Calu3 (cell line): ENCODE measurements around the gene ARPC1B. TPM values are rescaled to one million over a fixed set of nuclear protein-coding genes. Genes with fewer than 3 reads are reported as not detected.

Experiments used
- BruUV-seq: library from RNA; stranded (reverse); fragments of 400-500 nt; replicated peaks from 2 replicates; lab custom pipeline; 2021; lab: Mats Ljungman, UMichigan
- CTCF ChIA-PET: fragments of 300-600 bp; sonication (Branson Sonifier 250); formaldehyde crosslinking; loops from one replicate; lab custom pipeline; 2022; ENCODE audit warnings: antibody characterized with exemption; lab: Charles Lee
- DNase-seq: peaks from one replicate; pipeline ENCODE4 v3.0.0; 2022
- H3K27ac Mint-ChIP-seq: one replicate; pipeline ENCODE4 v1.8.0; 2022; ENCODE audit warnings: mixed read lengths; ENCODE audit not compliant: unreplicated experiment
- H3K27me3 Mint-ChIP-seq: one replicate; pipeline ENCODE4 v1.8.0; 2022; ENCODE audit warnings: mixed read lengths; ENCODE audit not compliant: unreplicated experiment
- H3K36me3 Mint-ChIP-seq: one replicate; pipeline ENCODE4 v1.8.0; 2022; ENCODE audit warnings: mild to moderate bottlenecking, moderate library complexity, mixed read lengths; ENCODE audit not compliant: insufficient read depth, unreplicated experiment
- H3K4me1 Mint-ChIP-seq: one replicate; pipeline ENCODE4 v1.8.0; 2022; ENCODE audit warnings: mild to moderate bottlenecking, low read depth, mixed read lengths; ENCODE audit not compliant: unreplicated experiment
- H3K4me3 Mint-ChIP-seq: one replicate; pipeline ENCODE4 v1.8.0; 2022; ENCODE audit warnings: mild to moderate bottlenecking, low read depth, moderate library complexity, mixed read lengths; ENCODE audit not compliant: unreplicated experiment
- H3K9me3 Mint-ChIP-seq: one replicate; pipeline ENCODE4 v1.8.0; 2022; ENCODE audit warnings: low read depth, mixed read lengths; ENCODE audit not compliant: unreplicated experiment
- CTCF ChIP-seq: fragments of 200-600 bp; IDR thresholded peaks from one replicate; pipeline ENCODE4 v1.8.0; 2022; ENCODE audit warnings: antibody characterized with exemption; ENCODE audit not compliant: unreplicated experiment
- intact Hi-C: fragments of 100-400 bp; cut with micrococcal nuclease; formaldehyde crosslinking; loops from one replicate; pipeline ENCODE4 v1.10.0; 2022; ENCODE audit not compliant: unreplicated experiment
- total RNA-seq: library from RNA; stranded (reverse); gene quantifications from 2 replicates; pipeline ENCODE4 v1.2.3, GENCODE V29; 2022

Gene ARPC1B
- total RNA-seq, 1 experiment from 2014 or later, result 107 TPM

GRCh38 chr7:99433158-99433557 lies 58.6 kb downstream of the ARPC1B start:
- DNase-seq, result no peak
- intact Hi-C loops, result no loop called here
- no peak overlapping the region for H3K27ac Mint-ChIP-seq
- BruUV-seq, result no TSS peak
- H3K4me1 Mint-ChIP-seq, result no peaks in the 10 kb centered on the region
- no peak for TF ChIP-seq CTCF
- H3K9me3 Mint-ChIP-seq, result no peaks in the 10 kb centered on the region
- H3K27me3 Mint-ChIP-seq, result no peaks in the 10 kb centered on the region
- no peak overlapping the region for H3K4me3 Mint-ChIP-seq
- CTCF ChIA-PET, result no interaction called here
- H3K36me3 Mint-ChIP-seq, result peaks cover 30% of the 10 kb centered on the region

GRCh38 chr7:99437946-99438572 lies 63.5 kb downstream of the ARPC1B start:
- Mint-ChIP-seq H3K9me3 (no peaks in the 10 kb centered on the region), H3K4me3 (peak overlapping the region; percentile 98), H3K27me3 (no peaks in the 10 kb centered on the region), H3K36me3 (peaks cover 57% of the 10 kb centered on the region), H3K27ac (peak overlapping the region; percentile 89), H3K4me1 (no peaks in the 10 kb centered on the region)
- DNase-seq, result no peak
- BruUV-seq, result no TSS peak
- intact Hi-C loops, result no loop called here
- CTCF ChIA-PET, result no interaction called here
- TF ChIP-seq CTCF, result no peak

DNA sequence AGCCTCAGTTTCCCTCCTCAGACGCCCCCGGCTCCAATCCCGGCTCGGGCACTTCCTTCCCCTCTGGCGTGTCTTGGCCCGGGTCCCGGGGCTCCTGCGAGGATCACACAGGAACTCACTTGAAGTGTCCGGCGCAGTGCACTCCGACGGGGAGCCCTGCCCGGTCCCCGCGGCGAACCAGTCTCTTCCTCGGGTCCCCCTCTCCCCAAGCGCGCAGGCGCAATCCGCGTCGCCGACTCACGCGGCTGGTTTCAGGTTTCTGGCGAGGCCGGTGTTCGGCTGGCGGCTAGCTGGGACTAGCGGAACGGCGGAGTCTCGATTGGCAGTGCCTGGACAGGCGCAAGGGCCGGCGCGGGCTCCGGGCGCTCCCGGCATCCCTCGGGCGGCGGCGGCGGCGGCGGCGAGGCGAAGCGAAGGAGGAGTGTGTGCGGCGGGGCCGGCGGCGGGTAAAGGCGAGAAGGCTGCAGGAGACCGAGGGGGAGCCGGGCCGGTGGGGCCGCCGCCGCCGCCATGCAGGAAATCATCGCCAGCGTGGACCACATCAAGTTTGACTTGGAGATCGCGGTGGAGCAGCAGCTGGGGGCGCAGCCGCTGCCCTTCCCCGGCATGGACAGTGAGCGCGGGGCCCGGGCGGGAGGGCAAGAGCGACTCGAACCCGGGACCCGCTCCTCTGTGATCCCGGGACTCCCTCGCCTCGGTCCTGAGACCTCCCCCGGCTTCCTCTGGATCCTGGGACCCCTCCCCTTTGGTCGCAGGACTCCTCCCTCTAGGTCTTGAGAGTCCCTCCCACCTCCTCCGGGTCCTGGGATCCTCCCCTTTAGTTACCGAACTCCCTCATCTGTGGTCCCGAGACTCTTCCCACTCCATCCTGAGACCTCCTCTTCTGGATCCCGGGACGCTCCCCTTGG lies 64.3 kb downstream of the ARPC1B start, which contains the start of the genes CPSF4 and PTCD1:
CPSF4 (plus strand) TSS at position 371 of the 908 bp plus-strand sequence; CDS start at position 511, 140 bp downstream.
PTCD1 (minus strand) TSS at position 226 of the 908 bp plus-strand sequence. CDS start 3,556 bp downstream, outside the sequence.
- DNase-seq, result peak; percentile 92
- no TSS peak for BruUV-seq
- peaks cover 54% of the 10 kb centered on the region for H3K36me3 Mint-ChIP-seq
- intact Hi-C loops, result no loop called here
- no peak for TF ChIP-seq CTCF
- CTCF ChIA-PET, result no interaction called here
- H3K27me3 Mint-ChIP-seq, result no peaks in the 10 kb centered on the region
- no peaks in the 10 kb centered on the region for H3K9me3 Mint-ChIP-seq
- peak within 1 kb of the TSS; percentile 98 for H3K4me3 Mint-ChIP-seq
- H3K4me1 Mint-ChIP-seq, result no peaks in the 10 kb centered on the region
- H3K27ac Mint-ChIP-seq, result peak within 1 kb of the TSS; percentile 89

- peak overlapping the region; percentile 89 for H3K27ac Mint-ChIP-seq
- no peak for TF ChIP-seq CTCF
- no TSS peak for BruUV-seq
- CTCF ChIA-PET, result no interaction called here
- H3K9me3 Mint-ChIP-seq, result no peaks in the 10 kb centered on the region
- H3K4me1 Mint-ChIP-seq, result no peaks in the 10 kb centered on the region
- intact Hi-C loops, result no loop called here
- no peaks in the 10 kb centered on the region for H3K27me3 Mint-ChIP-seq
- DNase-seq, result no peak
- peaks cover 45% of the 10 kb centered on the region for H3K36me3 Mint-ChIP-seq
- peak overlapping the region; percentile 98 for H3K4me3 Mint-ChIP-seq
Observed at GRCh38 chr7:99440195-99440594, 65.7 kb downstream of the ARPC1B start.

Other genes with a start within 250 kb of the ARPC1B start
- 28.2 and 29.7 TPM in 2 replicates for gene SMURF1, start 230.6 kb upstream of the ARPC1B start, total RNA-seq
- 3.0 and 3.3 TPM in 2 replicates for gene KPNA7, start 166.6 kb upstream of the ARPC1B start, total RNA-seq
- 0.61 and 0.97 TPM in 2 replicates for gene MYH16, start 101.9 kb upstream of the ARPC1B start, total RNA-seq
- 146 TPM in 2 replicates for gene ARPC1A, start 48.8 kb upstream of the ARPC1B start, total RNA-seq
- gene PDAP1, start 33.9 kb downstream of the ARPC1B start, total RNA-seq, result 83.9 and 87.2 TPM in 2 replicates
- 62.8 and 82.7 TPM in 2 replicates for gene BUD31, start 34.2 kb downstream of the ARPC1B start, total RNA-seq
- 7.6 and 8.8 TPM in 2 replicates for gene PTCD1, start 64.1 kb downstream of the ARPC1B start, total RNA-seq
- gene CPSF4, start 64.2 kb downstream of the ARPC1B start, total RNA-seq, result 33.4 and 37.2 TPM in 2 replicates
- 222 and 234 TPM in 2 replicates for gene ATP5MF, start 91.4 kb downstream of the ARPC1B start, total RNA-seq
- 17.2 and 18.9 TPM in 2 replicates for gene ZNF789, start 98.2 kb downstream of the ARPC1B start, total RNA-seq
- gene ZNF394, start 125.6 kb downstream of the ARPC1B start, total RNA-seq, result 17.3 and 19.2 TPM in 2 replicates
- 6.1 and 6.6 TPM in 2 replicates for gene ZKSCAN5, start 129.9 kb downstream of the ARPC1B start, total RNA-seq
- gene FAM200A, start 177.4 kb downstream of the ARPC1B start, total RNA-seq, result 3.9 and 4.1 TPM in 2 replicates
- not detected in 2 replicates for gene ZNF655, start 183.9 kb downstream of the ARPC1B start, total RNA-seq
- not detected in 2 replicates for gene TMEM225B, start 223.5 kb downstream of the ARPC1B start, total RNA-seq
- 12.9 and 13.5 TPM in 2 replicates for gene ZSCAN25, start 242.2 kb downstream of the ARPC1B start, total RNA-seq